Measurements from ENCODE around the gene NREP.

NREP gene

DNA sequence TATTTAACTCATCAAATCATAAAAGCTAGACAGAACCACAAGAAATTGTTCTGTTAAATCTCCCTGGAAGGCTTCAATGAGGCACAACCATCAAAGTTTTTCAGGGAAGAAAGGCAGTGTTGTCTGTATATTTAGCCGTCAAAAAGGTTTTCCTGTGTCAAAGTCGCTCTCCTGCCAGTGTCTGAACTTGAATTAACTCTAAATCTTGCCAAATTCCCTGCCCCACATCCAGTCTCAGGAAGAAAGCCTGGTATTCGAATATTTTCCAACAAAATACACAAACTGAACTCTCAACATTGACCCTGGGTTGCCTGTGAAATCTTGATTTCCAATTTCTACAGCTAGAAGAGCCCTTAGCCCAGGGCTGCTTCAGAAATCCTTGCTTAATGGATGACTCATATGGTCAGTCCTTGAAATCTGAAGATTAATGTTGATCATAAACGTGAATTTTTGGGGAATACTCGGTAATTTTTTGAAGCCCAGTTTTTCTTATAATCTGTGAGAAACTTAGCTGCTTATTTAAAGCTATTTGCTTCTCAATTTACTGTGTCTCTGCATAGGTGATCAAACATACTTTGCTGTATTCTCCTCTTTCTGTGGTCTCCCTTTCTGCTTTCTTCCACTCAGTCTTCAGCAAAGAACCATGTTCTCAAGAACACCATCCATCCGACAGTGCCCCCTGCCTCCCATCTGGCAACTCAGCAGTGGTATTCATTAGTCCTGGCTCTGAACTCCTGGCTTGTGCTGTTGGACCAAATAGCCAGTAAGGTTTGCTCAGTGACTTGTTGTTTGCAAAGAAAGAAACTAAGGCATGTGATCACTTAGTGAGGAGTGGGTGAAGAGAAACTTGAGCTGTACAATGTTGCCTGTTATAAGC lies 58.9 kb downstream of the NREP start:
- ChIA-PET CTCF (interaction anchor here (0.5 to 1.1 kb wide), 3 partner anchors 145 to 246 kb away, joined by 3 to 4 read pairs (median 3); no protein-coding TSS in a partner anchor), POLR2A (ENCODE audit: low non-redundant PET) (no interaction called here)
- no peak overlapping the region for H3K27ac ChIP-seq
- DNase-seq (ENCODE audit: low spot score), result no peak
- TF ChIP-seq, protein P1, sequence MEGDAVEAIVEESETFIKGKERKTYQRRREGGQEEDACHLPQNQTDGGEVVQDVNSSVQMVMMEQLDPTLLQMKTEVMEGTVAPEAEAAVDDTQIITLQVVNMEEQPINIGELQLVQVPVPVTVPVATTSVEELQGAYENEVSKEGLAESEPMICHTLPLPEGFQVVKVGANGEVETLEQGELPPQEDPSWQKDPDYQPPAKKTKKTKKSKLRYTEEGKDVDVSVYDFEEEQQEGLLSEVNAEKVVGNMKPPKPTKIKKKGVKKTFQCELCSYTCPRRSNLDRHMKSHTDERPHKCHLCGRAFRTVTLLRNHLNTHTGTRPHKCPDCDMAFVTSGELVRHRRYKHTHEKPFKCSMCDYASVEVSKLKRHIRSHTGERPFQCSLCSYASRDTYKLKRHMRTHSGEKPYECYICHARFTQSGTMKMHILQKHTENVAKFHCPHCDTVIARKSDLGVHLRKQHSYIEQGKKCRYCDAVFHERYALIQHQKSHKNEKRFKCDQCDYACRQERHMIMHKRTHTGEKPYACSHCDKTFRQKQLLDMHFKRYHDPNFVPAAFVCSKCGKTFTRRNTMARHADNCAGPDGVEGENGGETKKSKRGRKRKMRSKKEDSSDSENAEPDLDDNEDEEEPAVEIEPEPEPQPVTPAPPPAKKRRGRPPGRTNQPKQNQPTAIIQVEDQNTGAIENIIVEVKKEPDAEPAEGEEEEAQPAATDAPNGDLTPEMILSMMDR (conservative IDR thresholded peaks at IDR 0.05; ENCODE audit: low read depth), result no peak

DNA sequence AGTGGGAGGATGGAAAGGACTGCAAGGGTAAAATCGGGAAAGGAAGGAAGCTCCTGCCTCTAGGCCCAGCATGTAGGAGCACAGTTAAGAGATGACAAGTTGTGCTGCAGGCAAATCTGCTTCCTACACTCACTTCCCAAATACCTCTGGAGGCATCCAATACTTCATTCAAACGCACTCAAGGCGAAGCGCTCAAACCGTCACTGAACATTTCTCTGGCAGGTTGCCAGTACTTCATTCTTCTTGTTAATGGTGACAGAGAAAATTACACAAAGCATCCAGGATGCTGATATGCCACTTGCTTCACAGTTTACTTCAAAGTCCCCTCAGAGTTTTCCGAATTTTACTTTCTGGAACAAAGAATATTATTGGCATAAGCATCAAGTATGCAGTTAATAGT lies 59.8 kb downstream of the NREP start:
- ChIA-PET POLR2A (ENCODE audit: low non-redundant PET) (no interaction called here), CTCF (no interaction called here)
- TF ChIP-seq, protein P1 (conservative IDR thresholded peaks at IDR 0.05; ENCODE audit: low read depth), result no peak
- no peak overlapping the region for H3K27ac ChIP-seq
- no peak for DNase-seq (ENCODE audit: low spot score)

DNA sequence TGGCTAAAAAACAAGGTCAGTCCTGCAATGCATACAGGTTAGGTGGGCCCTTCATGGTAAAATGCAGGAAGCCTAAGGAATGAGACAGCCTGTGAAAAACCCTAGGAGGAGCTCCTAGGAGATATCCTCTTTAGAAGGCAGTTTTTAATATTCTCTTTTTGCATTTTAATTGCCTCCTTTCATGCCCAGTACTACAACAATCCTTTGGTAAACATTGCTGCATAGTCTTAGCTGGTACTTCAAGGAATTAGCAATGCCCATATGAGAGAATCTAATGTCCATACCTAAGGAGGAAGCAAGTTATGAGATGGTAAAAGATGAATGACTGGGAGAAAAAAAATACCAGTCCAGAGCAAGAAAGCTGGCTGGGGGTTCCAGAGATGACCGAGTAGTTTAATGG lies 61.0 kb downstream of the NREP start:
- DNase-seq (ENCODE audit: low spot score), result no peak
- ChIA-PET CTCF (interaction anchor here (0.6 to 0.8 kb wide), 2 partner anchors 95 to 145 kb away, joined by 4 to 5 read pairs; no protein-coding TSS in a partner anchor), POLR2A (ENCODE audit: low non-redundant PET) (no interaction called here)
- H3K27ac ChIP-seq, result no peak overlapping the region
- TF ChIP-seq, protein P1 (conservative IDR thresholded peaks at IDR 0.05; ENCODE audit: low read depth), result no peak

DNA sequence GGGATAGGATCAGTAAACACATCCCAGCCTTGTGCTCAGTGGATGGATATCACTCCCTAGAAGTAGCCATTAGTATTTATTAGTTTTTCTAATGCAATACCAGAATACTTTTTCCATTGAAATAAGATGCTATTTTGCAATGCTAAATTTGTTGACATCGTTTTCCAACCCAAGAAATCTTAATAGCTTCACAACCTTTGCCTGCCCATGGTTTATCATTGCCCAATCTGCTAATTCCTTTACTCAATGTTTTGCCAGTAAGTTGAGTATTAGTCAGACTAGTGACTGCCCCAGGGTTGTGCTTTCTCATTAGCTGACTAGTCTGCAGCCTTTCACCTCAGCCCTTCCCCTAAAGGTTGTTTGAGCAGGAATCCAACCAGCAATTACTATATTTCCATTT lies 62.9 kb downstream of the NREP start:
- DNase-seq (ENCODE audit: low spot score), result peak; percentile 93
- TF ChIP-seq, protein P1 (conservative IDR thresholded peaks at IDR 0.05; ENCODE audit: low read depth), result no peak
- H3K27ac ChIP-seq, result peak overlapping the region; percentile 52; the same call in 1 of the 2 replicates
- ChIA-PET POLR2A (ENCODE audit: low non-redundant PET) (no interaction called here), CTCF (interaction anchor here (0.7 to 0.8 kb wide), 2 partner anchors 24 to 1465 kb away, joined by 3 read pairs; no protein-coding TSS in a partner anchor)

DNA sequence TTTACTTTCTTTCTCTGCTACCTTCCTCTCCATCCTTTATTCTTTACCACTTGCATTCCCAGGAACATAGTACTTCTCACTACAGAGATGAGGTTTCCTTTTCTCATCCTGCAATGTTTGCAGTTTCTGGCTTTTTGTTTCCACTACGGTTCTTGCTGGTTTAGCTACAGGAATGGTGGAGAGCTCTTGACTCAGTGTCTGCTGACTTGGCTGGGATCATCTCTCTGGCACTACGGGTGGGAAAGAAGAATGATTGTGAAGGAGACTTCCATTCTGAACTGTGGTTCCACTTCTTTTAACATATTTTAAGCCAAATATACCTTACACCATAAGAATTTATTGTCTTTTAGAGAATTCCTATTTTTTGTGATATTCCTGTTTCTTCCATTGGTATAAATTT lies 65.1 kb downstream of the NREP start:
- H3K27ac ChIP-seq, result no peak overlapping the region
- ChIA-PET CTCF (no interaction called here), POLR2A (ENCODE audit: low non-redundant PET) (no interaction called here)
- no peak for DNase-seq (ENCODE audit: low spot score)
- TF ChIP-seq, protein P1 (conservative IDR thresholded peaks at IDR 0.05; ENCODE audit: low read depth), result no peak

DNA sequence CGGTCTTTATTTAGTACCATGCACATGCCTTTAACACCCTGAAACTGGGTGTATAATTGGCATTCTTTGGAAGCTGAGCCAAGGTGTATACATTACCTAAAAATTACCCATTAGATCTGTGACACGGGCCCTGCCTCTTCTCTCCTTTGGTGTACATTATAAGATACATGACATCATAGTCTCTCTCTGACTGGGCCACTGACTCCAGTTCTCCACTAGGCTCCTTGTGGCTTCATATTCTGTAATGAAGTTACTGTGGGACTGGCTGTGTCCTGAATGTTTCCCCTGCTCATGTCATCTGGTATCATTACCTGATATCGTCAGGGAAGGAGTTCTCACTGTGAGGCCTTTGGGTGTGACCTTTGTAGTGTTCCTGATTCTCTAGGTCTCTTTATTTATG lies 65.5 kb downstream of the NREP start:
- TF ChIP-seq, protein P1 (conservative IDR thresholded peaks at IDR 0.05; ENCODE audit: low read depth), result no peak
- ChIA-PET CTCF (no interaction called here), POLR2A (ENCODE audit: low non-redundant PET) (no interaction called here)
- no peak overlapping the region for H3K27ac ChIP-seq
- no peak for DNase-seq (ENCODE audit: low spot score)

Data from RWPE1 (cell line).